NT2/D1 (cell line): ENCODE data around the gene TGM3.

ENCODE experiments used
- DNase-seq: peaks from one replicate; pipeline ENCODE4 v3.0.0-alpha.2; 2011; ENCODE audit warnings: low read depth, low spot score
- H3K27me3 ChIP-seq: 2 replicates; pipeline ENCODE4 v1.6.0; 2011; ENCODE audit warnings: mild to moderate bottlenecking; ENCODE audit not compliant: insufficient read length, insufficient read depth
- H3K36me3 ChIP-seq: 2 replicates; pipeline ENCODE4 v1.6.1; 2011; ENCODE audit warnings: mild to moderate bottlenecking, low read length, mixed read lengths; ENCODE audit not compliant: insufficient read depth, insufficient read length
- H3K4me1 ChIP-seq: 2 replicates; pipeline ENCODE4 v1.5.1; 2011; ENCODE audit not compliant: insufficient read depth, insufficient read length
- H3K4me3 ChIP-seq: 2 replicates; pipeline ENCODE4 v1.5.1; 2011; ENCODE audit warnings: low read depth; ENCODE audit not compliant: insufficient read length
- H3K9ac ChIP-seq: 2 replicates; pipeline ENCODE4 v1.6.0; 2011; ENCODE audit warnings: low read depth; ENCODE audit not compliant: insufficient read length
- H3K9me3 ChIP-seq: 2 replicates; pipeline ENCODE4 v1.5.1; 2011; ENCODE audit warnings: mild to moderate bottlenecking, low read length; ENCODE audit not compliant: insufficient read depth
- SUZ12 ChIP-seq: IDR thresholded peaks from 2 replicates; pipeline ENCODE4 v1.6.1; 2011; ENCODE audit not compliant: insufficient read length, insufficient read depth; ENCODE audit errors: extremely low read depth
- YY1 ChIP-seq: IDR thresholded peaks from 2 replicates; pipeline ENCODE4 v1.6.1; 2011; ENCODE audit not compliant: insufficient read length, insufficient read depth
- ZNF274 ChIP-seq: IDR thresholded peaks from 2 replicates; pipeline ENCODE4 v1.6.1; 2011; ENCODE audit warnings: mild to moderate bottlenecking, low read depth, low read length

Gene TGM3

DNA sequence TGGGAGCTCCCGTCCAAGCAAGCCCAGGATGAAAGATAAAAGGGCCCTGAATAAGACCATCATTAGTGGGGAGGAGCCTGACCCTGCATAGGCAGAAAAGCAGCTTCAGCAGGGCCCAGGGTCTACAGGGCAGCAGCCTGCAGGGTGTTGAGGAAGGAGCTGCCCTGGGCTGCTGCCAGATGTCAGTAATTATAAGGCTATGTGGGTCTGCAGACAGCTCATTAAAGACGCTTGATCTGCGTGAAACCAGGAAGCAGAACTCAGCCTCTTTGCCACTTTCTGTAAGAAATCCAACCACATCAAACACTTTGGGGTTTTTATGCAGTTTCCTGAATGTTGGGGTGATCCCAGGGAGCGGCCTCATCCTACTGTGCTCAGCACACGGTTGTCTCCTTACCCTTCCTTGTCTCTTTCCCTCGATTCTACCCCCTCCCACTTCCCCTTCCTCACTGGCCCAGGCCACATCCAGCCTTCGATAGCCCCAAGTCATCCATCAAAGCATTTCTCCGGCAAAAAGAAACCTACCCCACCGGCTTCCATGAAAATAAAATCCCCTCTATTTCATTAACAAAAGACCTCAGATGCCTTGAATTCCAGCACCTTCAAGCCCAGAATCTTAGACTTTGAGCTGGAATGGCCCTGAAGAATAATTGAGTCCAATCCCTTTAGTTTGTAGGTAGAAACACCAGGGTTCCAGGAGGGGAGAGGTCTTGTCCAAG is 83.9 kb downstream of the TGM3 start:
- H3K4me1 ChIP-seq, result peaks cover 6% of the 10 kb centered on the region
- peak overlapping the region; percentile 32 for H3K9ac ChIP-seq
- TF ChIP-seq ZNF274, result no peak
- no peak for TF ChIP-seq SUZ12
- TF ChIP-seq YY1, result no peak
- H3K4me3 ChIP-seq, result no peak overlapping the region
- H3K9me3 ChIP-seq, result no peaks in the 10 kb centered on the region
- no peaks in the 10 kb centered on the region for H3K36me3 ChIP-seq
- peak; percentile 69 for DNase-seq
- no peaks in the 10 kb centered on the region for H3K27me3 ChIP-seq

DNA sequence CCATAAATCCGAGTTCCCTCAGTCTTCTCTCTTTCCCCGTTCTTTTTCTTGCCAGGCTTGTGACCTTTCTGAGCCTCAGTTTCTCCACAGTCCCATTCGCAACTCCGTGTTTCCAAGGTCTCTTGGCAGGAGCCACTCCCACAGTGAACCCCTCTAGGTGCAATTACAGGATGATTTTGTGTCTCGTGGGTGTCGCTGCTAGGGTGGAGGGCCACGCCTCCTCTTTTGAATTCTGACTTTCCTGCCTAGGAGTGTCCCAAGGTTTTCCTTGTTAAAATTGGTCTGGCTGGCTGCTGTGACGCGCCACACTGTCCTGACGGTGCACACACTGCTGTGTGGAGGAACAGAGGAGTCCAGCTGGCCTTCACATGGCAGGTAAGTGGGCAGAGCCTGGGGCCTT is 84.8 kb downstream of the TGM3 start, which contains the start of gene TGM6:
Gene TGM6, plus strand, starts transcription at position 301 of the 400 bp plus-strand sequence. Its CDS starts 68 bp downstream, at position 369.
- Histone ChIP-seq H3K9me3 (no peaks in the 10 kb centered on the region), H3K4me1 (peaks cover 6% of the 10 kb centered on the region), H3K4me3 (no peak within 1 kb of the TSS), H3K9ac (peak within 1 kb of the TSS; percentile 32), H3K27me3 (no peaks in the 10 kb centered on the region), H3K36me3 (no peaks in the 10 kb centered on the region)
- TF ChIP-seq YY1 (no peak), SUZ12 (no peak), ZNF274 (no peak)
- no peak for DNase-seq

DNA sequence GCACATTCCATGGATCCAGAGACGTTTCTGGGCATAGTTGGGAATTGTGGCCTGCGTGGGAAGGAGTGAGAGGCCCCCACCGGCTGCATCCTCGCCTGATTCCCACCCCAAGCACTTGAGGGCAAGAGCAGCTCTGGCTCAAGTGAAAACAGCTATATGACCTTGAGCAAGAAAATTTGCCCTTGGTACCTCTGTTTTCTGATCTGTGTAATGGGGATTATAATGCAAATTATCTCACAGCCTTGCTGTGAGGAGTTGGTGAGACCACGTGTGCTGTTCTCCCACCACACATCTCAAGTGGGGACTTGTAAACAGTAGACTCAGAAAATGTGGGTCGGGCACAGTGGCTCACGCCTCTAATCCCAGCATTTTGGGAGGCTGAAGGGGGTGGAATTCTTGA is 85.5 kb downstream of the TGM3 start:
- DNase-seq, result no peak
- Histone ChIP-seq H3K9ac (no peak overlapping the region), H3K9me3 (no peaks in the 10 kb centered on the region), H3K4me1 (peaks cover 6% of the 10 kb centered on the region), H3K27me3 (no peaks in the 10 kb centered on the region), H3K4me3 (no peak overlapping the region), H3K36me3 (no peaks in the 10 kb centered on the region)
- TF ChIP-seq ZNF274 (no peak), SUZ12 (no peak), YY1 (no peak)

DNA sequence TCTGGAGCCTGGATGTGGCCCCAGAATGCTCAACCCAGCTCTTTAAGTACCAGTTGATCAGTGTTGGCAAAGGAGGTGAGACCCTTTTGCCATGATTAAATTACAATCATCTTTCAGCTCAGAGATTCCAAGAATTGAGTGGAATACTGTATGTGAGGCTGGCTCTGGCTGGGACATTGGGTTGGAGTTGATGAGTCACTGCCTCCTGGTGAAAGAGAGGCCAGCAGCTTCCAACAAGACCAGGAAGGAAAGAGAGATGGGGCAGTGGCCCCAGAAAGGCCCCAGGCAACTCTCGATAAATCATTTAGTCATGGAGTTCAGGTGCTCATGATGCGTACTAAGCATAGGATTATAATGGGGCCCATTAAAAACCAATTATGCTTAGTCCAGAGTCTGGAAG is 87.0 kb downstream of the TGM3 start:
- DNase-seq, result no peak
- no peaks in the 10 kb centered on the region for H3K36me3 ChIP-seq
- H3K9ac ChIP-seq, result no peak overlapping the region

DNA sequence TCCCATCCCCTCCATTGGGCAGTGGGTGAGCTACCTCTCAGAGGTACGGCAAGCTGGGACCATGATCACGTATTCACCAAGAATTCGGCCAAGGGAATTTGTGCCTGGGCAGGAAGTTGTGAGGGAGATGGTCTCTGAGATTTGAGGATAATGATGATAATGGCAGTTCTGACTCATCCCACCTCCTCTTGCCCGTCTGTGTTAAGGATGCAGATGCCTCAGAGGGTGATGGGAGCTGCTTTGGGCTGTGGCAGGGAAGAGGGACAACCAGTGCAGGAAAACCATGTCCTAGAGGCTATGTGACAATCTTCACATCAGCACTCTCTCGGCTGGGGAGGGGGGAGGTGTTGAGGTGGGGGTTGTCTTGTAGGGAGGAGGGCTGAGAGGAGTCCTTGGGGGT is 89.2 kb downstream of the TGM3 start:
- H3K4me1 ChIP-seq, result peaks cover 6% of the 10 kb centered on the region
- no peaks in the 10 kb centered on the region for H3K27me3 ChIP-seq
- 0 out of 2 replicates have a peak, but pooled peaks cover 6% of the 10 kb centered on the region for H3K9me3 ChIP-seq
- no peaks in the 10 kb centered on the region for H3K36me3 ChIP-seq
- no peak overlapping the region for H3K4me3 ChIP-seq
- no peak overlapping the region for H3K9ac ChIP-seq
- no peak for DNase-seq
- no peak for TF ChIP-seq YY1
- no peak for TF ChIP-seq SUZ12
- TF ChIP-seq ZNF274, result no peak

More for the DNA sequence above, 87.0 kb downstream of the TGM3 start:
- TF ChIP-seq SUZ12, result no peak
- no peak for TF ChIP-seq ZNF274
- no peak for TF ChIP-seq YY1
- H3K4me1 ChIP-seq, result peaks cover 6% of the 10 kb centered on the region
- no peaks in the 10 kb centered on the region for H3K27me3 ChIP-seq
- H3K9me3 ChIP-seq, result no peaks in the 10 kb centered on the region
- H3K4me3 ChIP-seq, result no peak overlapping the region

DNA sequence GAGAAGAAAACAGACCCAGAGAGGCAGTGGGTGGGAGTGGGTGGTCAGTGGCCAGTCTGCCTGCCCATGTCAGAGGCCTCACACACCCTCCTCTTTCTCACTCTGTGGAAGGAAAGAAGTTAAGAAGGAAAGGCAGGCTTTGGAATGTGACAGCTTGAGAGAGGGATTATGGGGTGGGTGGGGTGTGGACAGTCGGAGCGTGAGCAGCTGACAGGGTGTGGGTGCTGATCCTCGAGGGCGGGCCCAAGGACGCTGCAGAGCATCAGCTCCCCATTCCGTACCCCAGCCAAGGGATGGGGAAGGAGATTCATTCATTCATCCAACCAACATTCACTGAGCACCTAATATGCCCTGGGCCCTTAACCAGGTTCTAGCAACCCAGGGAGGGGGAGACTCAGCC is 89.7 kb downstream of the TGM3 start:
- 0 out of 2 replicates have a peak, but pooled peaks cover 6% of the 10 kb centered on the region for H3K9me3 ChIP-seq
- H3K4me1 ChIP-seq, result peaks cover 4% of the 10 kb centered on the region
- no peak overlapping the region for H3K4me3 ChIP-seq
- no peaks in the 10 kb centered on the region for H3K36me3 ChIP-seq
- TF ChIP-seq ZNF274, result no peak
- TF ChIP-seq SUZ12, result no peak
- TF ChIP-seq YY1, result no peak
- no peak overlapping the region for H3K9ac ChIP-seq
- no peak for DNase-seq
- H3K27me3 ChIP-seq, result no peaks in the 10 kb centered on the region

DNA sequence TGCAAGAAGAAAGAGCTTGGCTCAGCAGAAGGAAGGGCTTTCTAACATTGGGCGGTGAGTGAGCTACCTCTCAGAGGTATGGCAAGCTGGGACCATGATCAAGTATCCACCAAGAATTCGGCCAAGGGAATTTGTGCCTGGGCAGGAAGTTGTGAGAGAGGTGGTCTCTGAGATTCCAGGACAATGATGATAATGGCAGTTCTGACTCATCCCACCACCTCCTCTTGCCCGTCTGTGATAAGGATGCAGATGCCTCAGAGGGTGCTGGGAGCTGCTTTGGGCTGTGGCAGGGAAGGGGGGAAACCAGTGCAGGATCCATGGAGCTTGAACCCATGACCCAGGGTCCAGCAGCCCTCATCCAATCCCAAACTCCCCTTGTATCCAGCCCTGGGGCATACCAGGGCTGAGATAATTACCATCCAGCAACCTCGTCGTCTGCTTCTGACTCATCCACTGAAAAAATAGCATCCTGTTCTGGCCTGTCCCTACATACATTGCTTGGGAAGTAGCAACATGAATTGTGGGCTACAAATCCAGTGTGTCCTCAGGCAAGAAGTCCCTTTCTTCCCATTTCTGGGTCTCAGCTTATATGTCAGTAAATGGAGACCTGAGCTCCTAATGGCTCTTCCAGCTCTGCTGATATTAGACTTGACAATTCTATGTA is 90.8 kb downstream of the TGM3 start:
- no peak for DNase-seq
- no peak overlapping the region for H3K4me3 ChIP-seq
- H3K36me3 ChIP-seq, result no peaks in the 10 kb centered on the region
- H3K9ac ChIP-seq, result no peak overlapping the region
- no peak for TF ChIP-seq SUZ12
- no peak for TF ChIP-seq ZNF274
- no peak for TF ChIP-seq YY1
- 0 out of 2 replicates have a peak, but pooled peaks cover 6% of the 10 kb centered on the region for H3K9me3 ChIP-seq
- no peaks in the 10 kb centered on the region for H3K4me1 ChIP-seq
- H3K27me3 ChIP-seq, result no peaks in the 10 kb centered on the region
